Cerebellar cortex (tissue), 1 donor: Measurements from ENCODE around the gene KCNIP4.
A peak's percentile ranks its signal among the peaks of the same experiment; 100 is the strongest.

Experiments
- DNase-seq: peaks from one replicate; pipeline ENCODE4 v3.0.0-alpha.2; 2015; ENCODE audit warnings: low spot score

KCNIP4 gene

DNA sequence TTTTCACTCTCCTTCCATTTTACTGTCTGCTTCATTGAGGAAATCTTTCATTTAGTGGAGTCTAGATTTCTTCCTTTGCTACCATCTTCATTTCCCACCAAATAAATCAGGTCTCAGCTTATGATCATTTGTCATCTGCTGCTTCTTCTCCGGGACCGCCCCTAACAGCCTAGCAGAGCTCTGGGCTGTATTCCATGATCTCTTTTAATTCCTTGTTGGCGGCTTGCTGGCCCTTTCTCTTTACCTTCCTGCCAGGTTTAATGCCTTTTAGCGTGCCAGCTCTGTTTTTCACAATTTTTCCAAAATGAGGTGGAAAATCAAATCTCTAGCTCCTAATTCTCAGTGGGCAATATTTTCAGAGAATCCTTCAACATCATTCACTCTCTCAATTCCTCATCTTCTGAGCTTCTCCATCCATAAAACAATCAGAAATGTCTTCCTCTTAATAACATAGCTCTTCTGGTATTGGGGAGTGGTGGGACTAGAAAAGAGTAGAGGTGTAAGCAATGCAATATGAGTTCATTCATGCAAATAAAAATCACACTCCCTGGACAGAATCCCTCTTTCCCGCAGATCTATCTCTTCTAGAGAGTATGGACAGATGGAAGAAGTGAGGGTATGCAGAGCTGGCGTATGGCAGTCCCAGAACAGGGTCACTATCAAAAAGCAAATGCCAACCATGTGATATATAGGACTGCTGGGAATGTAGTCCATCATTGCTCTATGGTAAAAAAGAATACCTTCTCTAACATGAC lies 491.3 kb downstream of the KCNIP4 start:
- DNase-seq, result peak; percentile 87

DNA sequence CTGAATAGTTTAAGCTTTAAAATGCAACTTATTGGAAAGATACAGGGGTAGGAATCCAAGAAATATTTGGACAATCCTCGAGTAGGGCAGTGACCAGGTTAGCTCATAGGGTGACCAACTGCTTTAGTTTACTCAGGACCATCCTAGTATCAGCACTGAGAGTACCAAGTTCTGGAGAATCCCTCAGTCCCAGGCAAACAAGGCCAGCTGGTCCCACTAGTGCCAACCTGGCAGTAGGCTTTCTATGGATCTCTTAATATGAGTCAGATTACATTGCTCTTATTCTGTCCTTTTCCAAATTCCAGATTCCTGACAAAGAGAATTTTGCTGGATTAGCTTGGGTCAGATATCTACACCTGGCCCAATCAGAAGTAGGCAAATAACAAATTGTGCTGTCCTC lies 493.7 kb downstream of the KCNIP4 start:
- peak; percentile 77 for DNase-seq

DNA sequence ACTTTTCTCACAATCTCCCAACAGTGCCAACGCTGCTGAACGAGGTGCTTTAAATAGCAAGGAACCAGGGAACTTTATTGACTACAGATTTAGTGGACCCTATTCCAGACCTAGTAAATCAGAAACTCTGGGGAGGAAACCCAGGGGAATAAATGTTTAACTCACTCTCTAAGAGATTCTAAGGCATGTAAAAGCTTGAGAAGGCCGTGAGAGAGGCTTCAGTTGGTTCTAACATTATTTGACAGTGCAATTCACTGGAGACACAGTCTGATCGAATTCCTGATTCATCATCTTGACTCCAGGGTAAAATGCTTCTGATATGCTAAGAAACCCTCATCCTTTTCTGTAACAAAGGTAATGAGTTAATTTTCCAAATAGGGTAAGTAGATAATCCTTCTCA lies 494.4 kb downstream of the KCNIP4 start:
- no peak for DNase-seq

- DNase-seq, result no peak
Observed at GRCh38 chr4:21452931-21453330, 495.6 kb downstream of the KCNIP4 start.

DNA sequence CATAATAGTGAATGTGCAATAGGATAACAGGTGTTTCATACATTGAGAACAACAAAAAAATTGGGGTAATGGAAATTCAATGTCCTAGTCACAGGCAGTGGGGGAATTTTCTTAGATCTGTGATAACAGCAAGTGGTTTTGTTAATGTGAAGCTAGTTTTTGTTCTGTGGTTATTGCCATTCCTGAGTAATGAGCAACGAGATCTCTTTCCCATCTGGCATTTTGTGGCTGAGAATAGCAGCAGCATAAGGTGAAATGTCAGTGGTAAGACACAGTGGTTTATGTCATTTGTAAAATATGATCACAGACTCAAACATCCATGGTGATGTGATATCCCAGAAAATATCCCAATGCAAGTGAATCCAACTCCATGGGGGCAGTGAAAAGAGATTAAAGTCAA lies 497.5 kb downstream of the KCNIP4 start:
- peak; percentile 87 for DNase-seq

DNA sequence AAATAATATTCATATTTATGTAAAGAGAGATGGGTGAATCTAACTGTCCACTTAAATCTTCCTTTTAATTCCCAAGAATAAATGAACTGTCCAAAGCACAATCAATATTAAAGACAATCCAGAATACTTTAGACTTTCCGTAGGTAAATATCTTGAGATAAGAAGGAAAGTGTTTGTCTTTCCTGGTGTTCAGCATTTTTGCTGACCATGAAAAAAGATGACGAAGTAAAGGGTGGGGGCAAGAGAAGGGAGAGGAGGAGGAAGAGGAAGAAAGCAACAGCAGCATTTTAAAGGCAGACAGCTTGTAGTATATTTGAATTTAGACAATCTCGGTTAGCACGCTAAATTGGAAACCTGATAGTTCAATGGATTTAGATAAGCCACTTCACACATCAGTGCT lies 498.2 kb downstream of the KCNIP4 start:
- DNase-seq, result no peak

DNA sequence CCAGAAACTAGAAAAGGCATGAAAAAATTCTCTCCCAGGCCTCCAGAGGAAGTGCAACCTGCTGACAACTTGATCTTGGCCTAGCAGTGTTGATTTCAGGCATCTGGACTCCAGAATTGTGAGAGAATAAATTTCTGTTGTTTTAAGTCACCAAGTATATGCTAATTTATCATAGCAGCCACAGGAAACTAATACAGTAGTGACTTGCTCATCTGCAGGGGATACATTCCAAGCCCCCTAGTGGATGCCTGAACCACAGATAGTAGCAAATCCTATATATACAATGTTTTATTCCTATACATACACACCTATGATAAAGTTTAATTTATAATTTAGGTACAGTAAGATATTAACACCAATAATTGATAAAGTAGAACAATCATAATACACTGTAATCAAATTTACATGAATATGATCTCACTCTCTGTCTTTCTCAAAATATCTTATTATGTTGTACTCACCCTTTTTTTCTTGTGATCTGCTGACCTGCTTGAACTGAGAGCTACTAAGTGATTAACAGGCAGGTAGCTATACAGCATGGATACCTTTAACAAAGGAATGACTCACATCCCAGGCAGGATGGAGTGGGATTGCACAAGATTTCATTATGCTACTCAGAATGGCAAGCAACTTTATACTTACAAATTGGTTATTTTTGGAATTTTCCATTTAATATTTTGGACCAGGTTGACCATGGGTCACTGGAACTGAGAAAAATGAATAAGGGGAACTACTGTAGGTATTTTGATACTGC lies 501.1 kb downstream of the KCNIP4 start:
- no peak for DNase-seq

DNA sequence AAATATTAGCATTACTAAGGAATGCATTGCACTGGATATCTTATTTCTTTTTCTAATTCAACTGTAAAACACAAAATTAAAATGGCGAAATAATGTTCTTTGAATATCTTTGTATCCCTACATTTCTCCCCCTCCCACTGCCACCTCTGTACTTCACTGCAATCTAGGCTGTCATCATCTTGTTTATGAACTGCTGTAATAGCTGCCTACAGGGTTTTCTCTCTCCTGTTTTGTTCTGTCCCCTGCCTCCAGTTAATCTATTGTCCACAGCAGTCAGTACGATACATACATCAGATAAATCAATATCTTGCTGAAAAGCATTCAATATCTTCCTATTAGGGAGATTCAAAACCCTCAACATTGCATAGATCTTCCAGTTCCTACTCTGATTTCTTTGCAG lies 528.4 kb downstream of the KCNIP4 start:
- DNase-seq, result no peak

- no peak for DNase-seq
Observed at GRCh38 chr4:21415728-21416127, 532.8 kb downstream of the KCNIP4 start.

DNA sequence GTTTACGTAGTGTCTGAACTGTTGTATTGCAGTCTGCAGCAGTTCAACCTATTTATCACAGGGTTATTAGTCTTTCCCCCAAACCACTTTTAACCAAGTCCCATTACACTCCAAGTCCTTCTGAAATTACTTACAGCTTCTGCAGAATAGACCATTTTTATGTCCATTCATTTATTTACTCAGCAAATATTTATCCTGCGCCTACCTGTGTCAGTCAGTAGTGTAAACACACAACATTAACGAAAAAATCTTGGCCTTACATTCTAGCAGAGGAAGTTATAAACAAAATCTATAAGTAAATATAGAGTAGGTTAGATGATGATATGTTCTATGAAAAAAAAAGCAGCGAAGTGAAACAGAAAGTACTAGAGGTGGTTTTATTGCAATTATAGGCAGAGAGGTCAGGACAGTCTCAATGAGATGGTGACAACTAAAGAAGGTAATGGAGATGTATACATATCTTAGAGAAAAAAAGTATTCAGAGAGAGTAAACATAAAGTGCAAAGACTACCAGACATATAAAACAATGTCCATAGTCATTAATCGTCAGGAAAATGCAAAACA lies 534.7 kb downstream of the KCNIP4 start:
- no peak for DNase-seq

DNA sequence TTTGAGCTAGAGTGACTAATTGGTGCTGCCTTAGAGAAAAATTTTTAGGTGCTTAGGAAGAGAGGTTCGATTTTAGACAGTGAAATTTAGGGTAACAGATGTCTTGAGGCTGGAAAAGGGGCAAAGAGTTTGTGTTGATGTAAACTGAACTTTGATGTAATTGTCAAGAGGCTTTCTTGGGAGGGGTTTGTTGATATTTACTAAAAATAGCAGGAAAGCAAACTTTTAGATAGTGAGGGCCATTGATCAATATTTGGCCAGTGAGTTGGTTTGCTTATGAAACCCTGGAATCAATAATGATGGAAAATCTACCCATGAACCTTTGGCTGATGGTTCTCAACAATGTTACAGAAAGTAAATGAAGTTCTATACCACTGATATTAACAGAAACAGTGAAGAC lies 537.5 kb downstream of the KCNIP4 start:
- no peak for DNase-seq

GRCh38 chr4:21410372-21410771 lies 538.2 kb downstream of the KCNIP4 start:
- DNase-seq, result no peak

- DNase-seq, result no peak
Observed at GRCh38 chr4:21387683-21388082, 560.9 kb downstream of the KCNIP4 start.

DNA sequence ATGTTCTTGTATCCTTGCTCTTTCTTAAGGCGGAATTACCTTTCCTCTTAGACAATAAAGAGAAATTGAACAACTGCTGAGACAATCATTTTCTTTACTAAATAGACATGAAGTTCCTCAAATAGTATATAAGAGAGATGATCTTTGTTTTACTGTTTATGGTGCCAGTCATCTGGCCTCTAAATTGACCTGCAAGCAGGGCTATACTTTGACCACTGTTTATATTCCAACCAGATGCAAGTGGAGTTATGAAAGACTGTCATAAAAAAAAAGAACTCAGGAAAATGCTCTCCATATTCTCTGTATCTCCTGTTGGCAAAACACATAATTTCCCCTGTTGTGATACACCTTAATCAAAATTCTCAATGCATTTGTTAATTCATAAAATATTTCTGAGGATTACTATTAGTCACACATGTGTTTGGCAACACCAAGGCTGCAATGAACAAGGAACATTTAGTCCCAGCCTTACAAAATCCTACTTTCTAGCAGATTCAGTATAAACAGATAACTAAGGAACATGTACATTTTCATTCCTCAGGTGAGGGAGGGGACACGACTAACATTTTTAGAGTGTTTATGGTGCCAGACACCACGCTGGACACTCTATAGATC lies 562.3 kb downstream of the KCNIP4 start:
- DNase-seq, result no peak

DNA sequence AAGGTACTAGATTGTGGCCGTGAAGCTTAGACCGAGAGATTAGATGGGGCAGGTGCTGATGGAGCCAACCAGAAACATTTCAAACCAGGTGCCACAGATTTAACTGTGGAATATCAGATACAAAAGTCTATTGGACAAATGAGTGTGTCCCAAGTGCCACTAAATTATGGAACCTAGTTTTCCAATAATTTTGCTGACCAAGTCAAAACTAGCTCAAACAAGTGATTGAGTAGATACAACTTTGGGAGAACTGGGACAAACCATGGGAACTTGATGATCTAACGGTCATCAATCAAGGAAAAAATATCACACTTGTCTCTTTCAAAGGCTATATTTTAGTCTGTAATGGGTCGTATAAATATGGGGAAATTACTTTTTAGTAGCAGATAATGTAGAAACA lies 562.9 kb downstream of the KCNIP4 start:
- no peak for DNase-seq

DNA sequence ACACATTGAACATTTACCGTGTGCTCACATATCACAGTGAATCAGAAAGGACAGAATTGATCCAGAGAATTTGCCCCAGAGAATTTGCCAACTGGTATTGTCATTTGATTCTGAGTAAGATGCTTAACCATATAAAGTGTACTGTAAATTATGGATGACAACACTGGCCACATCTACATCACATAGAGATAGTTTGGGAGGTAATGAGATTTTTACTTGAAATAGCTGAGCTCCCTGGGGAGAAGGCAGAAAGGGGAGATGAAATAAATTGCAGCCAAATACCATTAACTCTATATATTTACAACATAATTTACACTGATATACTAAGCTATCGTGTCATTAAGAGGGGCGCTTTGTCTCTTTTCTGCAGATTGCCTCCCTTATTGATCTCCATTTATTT lies 564.0 kb downstream of the KCNIP4 start:
- no peak for DNase-seq

DNA sequence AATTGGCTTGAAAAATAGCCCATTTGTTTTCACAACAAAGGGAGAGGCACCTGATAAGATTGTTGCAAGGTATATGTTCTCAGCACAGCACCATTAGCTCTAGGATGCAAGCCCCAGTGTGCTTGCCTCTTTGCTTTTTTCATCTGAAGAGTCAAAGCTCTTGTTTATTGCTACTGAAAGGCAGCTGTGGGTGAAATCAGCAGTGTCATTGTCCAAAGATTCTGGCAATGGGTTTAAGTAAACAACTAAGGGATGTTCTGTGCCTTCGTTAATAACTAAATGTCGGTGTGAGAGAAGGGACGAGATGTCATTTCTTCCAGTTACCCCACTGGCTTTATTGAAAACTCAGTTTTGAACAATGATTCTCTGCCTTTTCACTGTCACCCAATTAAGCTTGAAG lies 567.7 kb downstream of the KCNIP4 start:
- DNase-seq, result no peak

DNA sequence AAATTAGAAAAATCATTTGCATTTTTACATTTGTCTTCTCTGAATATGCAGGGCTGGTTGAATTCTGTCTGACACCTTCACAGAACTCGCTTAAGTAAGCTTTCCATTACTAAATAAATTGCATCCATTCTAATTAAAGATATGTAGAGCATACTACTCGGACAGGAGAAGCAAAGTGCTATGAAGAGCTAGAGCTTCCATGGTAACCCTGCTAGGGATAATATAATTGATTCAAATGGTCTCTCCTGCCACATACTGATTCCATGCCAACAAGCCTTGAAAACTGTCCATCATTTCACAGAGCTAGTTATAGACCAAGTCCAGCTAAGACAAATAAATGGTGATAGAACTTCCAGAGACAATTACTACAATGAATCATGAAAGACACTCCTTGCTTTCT lies 571.5 kb downstream of the KCNIP4 start:
- DNase-seq, result no peak

- DNase-seq, result no peak
Observed at GRCh38 chr4:21376176-21376575, 572.4 kb downstream of the KCNIP4 start.

DNA sequence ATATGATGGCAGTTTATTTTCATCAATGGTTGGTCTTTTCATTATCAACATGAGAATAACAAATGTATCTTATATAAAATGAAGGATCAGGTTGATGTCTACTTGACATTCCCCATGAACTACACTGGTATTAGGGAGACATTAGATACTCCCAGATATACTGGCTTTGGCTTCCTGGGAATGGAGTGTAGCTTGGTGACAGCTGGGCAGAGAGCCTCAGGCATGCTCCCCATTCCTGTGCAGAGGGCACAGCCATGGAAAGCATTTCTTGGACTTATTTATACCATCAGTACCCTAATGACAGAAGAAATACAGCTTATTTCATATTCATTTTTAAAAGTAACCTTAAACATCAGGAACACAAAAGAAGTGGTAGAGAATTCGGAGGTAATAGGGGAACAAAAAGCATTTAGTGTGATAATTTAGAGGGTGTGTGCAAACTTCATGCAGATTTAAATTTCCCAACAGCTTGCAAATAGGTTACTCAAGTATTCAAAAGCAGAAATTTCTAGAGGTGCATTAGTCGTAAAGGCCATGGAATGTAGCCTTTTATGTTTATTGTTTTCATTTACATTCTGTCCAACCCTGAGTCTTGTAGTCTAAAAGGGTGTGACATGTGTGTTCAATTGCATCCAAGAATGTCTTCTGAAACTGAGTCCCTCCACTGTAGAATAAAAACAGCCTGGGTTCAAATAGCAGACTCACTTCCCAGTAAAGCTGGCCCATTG lies 573.8 kb downstream of the KCNIP4 start:
- no peak for DNase-seq

DNA sequence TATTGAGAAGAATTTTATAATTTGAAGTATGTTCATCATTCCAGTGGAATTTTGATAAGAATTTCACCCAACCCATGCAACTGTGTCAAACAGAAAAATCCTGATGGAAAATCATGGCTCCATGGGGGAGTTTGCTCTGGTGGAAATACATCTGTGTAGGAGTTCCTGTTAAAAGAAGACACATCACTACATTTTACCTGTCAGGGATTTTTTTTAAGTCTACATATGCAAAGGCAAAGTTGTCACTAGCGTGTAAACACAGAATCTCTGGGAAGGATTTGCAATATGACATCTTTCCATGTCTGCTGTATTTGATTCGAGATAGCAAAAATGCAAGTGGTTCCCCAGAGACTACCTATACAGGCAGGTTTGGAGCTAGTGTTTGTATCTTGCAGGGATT lies 581.0 kb downstream of the KCNIP4 start:
- no peak for DNase-seq

DNA sequence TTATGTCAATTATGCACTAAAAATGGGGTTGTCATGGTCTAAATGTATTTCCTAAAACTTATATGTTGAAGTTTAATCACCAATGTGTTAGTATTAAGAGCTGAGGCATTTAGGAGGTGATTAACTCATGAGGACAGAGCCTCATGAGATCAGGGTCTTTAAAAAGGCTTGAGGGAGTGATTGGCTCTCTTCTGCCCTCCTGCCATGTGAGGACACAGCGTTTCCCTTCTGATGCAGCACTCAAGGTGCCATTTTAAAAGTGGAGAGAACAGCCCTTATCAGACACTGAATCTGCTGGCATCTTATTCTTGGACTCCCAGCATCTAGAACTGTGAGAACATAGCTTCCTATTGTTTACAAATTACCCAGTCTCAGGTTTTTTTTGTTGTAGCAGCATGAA lies 581.7 kb downstream of the KCNIP4 start:
- no peak for DNase-seq
